ENCODE measurements around the gene PTGES3.
A peak's percentile ranks its signal among the peaks of the same experiment; 100 is the strongest.

DNA sequence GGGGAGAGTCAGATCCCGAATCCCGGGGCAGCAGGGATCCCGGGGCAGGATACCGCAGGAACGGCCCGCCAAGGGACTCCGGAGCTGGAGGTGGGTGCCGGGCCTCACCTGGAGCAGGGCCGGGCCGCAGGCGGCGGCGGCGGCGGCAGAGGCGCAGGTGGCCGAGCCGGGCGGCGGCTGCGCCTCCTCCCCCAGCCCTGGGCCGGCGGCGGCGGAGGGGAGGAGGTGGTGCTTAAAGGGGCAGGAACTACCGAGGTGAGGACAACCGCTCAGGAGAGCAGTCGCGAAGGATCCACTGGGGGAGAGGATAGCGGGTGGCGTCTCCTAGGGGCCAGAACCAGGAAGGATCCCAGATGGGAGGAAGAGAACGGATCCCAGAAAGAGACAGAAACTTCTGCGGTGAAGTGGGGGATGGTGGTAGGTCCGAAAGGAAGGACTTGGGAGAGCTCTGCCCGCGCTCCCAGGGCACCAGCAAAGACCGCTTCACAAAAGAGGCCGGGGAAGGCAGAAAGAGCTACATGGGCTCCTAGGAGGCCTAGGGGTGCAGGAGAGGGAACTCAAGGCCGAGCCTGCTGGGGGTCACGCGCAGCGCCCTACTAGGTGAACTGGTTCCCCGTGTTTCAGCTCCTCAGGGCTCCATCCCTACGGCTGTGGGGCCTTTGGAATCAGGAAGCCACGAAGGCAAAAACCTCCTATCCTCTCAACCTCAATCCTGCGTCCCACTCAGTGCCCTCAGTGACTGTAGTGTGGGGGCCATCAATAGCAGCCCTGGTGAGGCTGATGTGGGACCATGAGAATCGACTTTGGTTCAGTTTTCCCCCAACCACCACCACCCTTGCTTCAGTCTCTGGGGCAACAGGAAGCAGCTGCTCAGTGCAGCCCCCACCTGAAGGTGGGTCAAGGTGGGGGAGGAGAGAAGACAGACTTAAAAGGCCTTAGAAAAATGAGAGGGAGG, 53.0 kb downstream of the PTGES3 start:
- TF ChIP-seq CTCF (IDR thresholded peaks at IDR 0.05) (peak; percentile 52), EZH2 (IDR thresholded peaks at IDR 0.05) (no peak), EZH2phosphoT487 (IDR thresholded peaks at IDR 0.05) (no peak)
